Forelimb muscle (tissue), 1 donor: Measurements from ENCODE around the gene P4HA3. TPM values are rescaled to one million over a fixed set of nuclear protein-coding genes. Genes with fewer than 3 reads are reported as not detected.

Source experiments
- DNase-seq: peaks from one replicate; pipeline ENCODE4 v3.0.0-alpha.2; 2013; ENCODE audit warnings: low read depth
- polyA plus RNA-seq: library from polyadenylated mRNA; unstranded; fragments of 120-200 nt; gene quantifications from one replicate; pipeline ENCODE4 v1.2.1, GENCODE V29; 2013; ENCODE audit not compliant: insufficient read length

P4HA3 gene
- polyA plus RNA-seq, 1 donor: 0.94 TPM

GRCh38 chr11:74318241-74318932 lies 6.9 kb upstream of the P4HA3 start:
- no peak for DNase-seq

- no peak for DNase-seq
These were observed 5.5 kb upstream of the P4HA3 start for GRCh38 chr11:74316772-74317505.

DNA sequence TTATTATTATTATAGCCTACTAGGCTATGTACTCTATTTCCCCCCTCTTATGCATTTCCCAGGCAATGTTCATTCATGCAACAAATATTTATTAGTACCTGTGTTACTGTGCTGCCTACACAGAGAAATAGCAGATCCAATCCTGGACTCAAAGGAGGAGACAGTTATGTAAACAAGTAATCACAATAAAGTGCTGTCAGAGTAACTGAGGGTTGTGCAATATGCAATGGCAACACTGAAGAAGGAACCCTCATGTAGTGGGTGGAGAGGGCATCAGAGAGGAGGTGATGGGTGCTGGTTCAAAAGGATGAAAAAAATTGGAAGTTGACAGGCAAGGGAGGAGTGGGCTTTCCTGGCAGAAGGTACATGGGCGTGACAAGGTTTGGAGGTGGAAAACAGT lies 886 bp upstream of the P4HA3 start:
- no peak for DNase-seq

DNA sequence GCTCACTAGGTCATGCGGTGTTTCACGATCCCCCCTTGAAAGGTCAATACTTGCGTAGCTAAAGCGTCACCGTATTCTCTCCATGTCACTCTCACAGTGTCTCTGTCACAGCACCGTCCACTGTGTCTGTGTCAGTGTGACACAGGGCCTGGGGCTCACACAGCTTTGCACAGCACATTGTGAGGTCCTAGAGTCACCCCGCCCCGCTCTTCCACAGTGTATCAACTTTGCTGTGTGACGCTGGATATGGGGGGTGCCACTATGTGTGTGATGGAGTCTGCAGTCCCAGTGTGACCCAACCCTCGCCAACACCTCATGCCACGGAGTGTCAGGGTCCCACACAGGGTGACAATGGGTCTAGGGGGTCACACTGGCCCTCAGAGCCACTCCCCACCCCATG lies 583 bp downstream of the P4HA3 start:
- no peak for DNase-seq

- DNase-seq: no peak
These were observed 4.0 kb downstream of the P4HA3 start for GRCh38 chr11:74307434-74307833.

GRCh38 chr11:74306435-74307175 lies 4.8 kb downstream of the P4HA3 start:
- DNase-seq: no peak

GRCh38 chr11:74299015-74299414 lies 12.4 kb downstream of the P4HA3 start:
- DNase-seq: no peak

- no peak for DNase-seq
These were observed 14.0 kb downstream of the P4HA3 start for GRCh38 chr11:74297484-74297883.

DNA sequence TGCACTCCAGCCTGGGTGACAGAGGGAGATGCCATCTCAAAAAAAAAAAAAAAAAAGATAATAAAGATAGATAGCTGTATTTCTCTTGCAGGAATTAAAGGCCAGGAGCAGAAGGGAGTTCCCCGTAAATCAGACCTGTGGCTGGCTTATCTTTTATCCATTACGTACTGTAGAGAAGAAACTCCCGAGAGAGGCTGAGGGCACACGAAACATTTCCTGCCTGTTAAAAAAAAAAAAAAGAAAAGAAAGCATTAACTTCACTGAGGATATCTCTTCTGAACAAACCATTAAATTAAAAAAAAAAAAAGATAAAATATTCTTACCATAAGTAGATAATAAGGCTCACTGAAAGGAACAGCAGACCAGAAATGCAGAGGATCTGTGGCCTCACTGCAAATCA lies 22.5 kb downstream of the P4HA3 start:
- DNase-seq: no peak

DNA sequence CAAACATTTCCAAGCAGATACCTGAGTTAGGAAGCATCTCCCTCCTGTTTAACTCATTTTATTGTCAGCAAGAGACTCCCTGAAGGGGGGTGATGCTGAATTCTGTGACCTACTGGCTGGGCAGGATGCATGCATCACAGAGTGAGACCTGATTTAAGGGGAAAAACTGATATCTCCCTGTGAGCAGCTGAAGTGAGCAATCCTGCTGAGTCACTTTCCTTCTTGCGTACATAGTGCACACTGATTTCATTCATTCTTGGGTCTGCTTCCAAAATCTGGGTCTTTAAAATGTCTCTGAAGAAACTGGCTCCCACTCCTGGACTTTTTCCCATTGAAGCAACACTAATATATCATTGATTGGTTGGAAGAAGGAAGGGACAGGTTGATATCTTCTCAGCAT lies 23.3 kb downstream of the P4HA3 start:
- DNase-seq: no peak

GRCh38 chr11:74284466-74284865 lies 27.0 kb downstream of the P4HA3 start:
- no peak for DNase-seq

DNA sequence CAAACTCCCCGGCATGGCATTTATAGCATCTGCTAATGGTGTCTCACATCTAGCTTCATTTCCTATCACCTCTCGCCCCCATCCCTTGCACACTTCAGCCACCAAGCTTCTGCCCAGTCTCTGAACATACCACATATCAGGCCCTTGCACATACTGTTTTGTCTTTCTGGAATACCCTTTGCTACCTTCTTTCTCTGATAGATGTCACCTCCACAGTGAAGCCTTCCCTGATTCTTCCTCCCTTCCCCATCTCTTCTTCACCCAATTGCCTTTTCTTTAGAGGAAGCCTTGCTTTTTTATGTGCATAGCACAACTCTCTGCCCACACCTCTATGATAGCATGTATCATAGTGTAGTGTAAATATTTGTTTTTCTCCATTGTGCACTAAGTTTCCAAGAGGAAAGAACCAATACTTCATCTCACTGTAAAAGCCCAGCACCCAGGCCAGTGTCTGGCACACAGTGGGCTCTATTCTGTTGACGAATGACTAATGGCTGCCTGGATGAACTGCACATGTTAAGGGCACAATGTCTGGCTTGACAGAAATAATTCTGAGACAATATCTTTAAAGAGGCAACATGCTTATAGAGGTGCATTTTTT lies 27.8 kb downstream of the P4HA3 start:
- no peak for DNase-seq

DNA sequence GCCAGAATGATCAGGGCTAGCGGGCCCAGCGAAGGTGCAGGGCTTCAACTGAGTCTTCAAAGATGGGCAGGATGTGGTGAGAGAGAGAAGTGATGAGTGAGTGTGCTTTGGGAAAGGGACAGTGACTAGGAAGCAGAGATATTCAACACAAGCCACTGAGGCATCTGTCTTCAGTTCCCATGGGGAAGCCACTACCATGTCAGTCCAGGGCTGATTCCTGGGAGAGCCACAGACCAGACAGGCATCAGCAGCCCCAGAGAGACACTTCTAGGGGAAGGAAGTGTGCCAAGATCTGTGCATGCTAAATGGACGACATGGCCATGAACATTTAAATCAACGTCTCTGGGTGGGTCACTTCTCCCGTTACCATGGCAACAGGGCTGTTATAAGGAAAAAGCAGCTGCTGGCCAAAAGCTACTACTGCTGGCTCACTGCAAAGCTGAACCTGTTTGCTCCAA lies 28.5 kb downstream of the P4HA3 start:
- DNase-seq: no peak

- DNase-seq: no peak
These were observed 29.0 kb downstream of the P4HA3 start for GRCh38 chr11:74282421-74282820.

GRCh38 chr11:74280494-74280893 lies 30.9 kb downstream of the P4HA3 start:
- DNase-seq: no peak

DNA sequence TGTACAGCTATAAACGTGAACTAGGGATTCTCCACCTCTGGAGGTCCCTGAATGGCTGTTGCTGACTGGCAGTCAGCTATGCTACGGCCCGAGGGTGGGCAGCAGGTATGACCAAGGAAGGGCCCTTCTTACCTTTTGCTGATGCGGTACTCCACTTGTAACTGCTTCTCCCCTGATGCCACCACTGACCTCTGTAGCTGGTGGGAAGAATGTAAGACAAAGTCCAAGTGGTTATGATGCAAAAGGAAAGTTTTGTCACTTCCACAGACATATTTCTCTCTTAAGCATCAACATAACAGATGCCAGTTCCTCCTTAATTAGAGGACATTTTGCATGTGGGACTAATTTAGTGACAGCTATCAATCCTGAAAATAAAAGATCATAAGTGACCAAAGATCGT lies 32.2 kb downstream of the P4HA3 start:
- no peak for DNase-seq

- no peak for DNase-seq
These were observed 32.7 kb downstream of the P4HA3 start for GRCh38 chr11:74278721-74279161.

DNA sequence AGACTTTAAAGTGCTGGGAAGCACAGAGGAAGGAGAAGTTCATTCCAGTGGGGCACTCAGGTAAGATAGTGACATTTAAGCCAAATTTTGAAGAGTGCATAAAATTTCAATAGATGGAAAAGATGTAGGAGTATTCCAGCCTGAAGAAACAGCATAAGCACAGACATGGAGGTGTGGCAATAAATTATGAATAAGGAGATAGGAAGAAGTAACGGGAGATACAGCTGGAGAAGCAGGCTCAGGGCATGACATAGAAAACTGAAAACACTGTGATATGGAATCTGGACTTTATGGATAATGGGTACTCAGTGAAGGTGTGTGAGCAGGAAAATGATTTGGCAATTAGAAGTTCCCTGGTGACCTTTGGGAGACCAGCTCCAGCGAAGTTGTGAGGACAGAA lies 33.3 kb downstream of the P4HA3 start:
- no peak for DNase-seq

GRCh38 chr11:74276581-74276980 lies 34.9 kb downstream of the P4HA3 start:
- DNase-seq: no peak

DNA sequence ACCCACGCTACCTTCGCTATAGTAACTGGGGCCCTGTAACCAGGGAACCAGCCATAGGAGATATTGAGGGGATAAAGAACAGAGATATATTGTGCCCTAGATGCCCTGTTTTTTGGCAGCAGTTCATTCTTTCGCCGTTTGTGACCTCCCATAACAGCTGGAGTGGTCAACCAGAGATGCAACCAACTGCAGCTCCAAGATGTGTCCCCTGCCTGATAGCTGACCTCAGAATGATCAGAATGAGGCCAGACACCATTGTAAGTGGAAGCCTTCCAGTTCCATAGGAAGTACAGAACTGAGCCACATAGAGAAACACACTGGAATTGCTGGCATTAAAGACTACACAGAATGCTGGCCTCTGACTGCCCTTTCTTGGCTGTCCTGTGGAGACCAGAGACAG lies 39.2 kb downstream of the P4HA3 start:
- DNase-seq: no peak

- DNase-seq: no peak
These were observed 42.2 kb downstream of the P4HA3 start for GRCh38 chr11:74269161-74269811.

DNA sequence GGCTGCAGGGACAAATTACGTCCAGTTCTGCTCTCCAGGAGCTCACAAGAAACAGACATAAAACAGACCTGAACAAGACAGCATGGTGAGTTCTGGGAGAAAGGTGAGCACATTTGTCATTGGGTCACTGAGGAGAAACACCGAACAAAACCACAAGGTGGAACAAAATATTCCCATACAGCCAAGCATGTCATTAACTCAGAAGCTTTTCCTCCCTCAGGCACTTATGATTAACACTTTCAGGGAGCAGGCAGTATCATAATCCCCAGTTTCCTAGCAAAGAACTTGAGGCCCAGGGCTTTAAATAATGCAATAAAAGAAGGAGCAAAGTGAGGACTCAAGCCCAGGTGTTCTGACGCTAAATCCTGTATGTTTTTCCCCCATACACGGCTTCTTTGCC lies 43.0 kb downstream of the P4HA3 start:
- DNase-seq: no peak
